AML-193 (cell line): ENCODE results near the gene ATOH1.

Source experiments
- DNase-seq, 2 experiments: peaks; one replicate each; lab custom pipeline; 2025; lab: John Stamatoyannopoulos, UW

The ATOH1 gene

DNA sequence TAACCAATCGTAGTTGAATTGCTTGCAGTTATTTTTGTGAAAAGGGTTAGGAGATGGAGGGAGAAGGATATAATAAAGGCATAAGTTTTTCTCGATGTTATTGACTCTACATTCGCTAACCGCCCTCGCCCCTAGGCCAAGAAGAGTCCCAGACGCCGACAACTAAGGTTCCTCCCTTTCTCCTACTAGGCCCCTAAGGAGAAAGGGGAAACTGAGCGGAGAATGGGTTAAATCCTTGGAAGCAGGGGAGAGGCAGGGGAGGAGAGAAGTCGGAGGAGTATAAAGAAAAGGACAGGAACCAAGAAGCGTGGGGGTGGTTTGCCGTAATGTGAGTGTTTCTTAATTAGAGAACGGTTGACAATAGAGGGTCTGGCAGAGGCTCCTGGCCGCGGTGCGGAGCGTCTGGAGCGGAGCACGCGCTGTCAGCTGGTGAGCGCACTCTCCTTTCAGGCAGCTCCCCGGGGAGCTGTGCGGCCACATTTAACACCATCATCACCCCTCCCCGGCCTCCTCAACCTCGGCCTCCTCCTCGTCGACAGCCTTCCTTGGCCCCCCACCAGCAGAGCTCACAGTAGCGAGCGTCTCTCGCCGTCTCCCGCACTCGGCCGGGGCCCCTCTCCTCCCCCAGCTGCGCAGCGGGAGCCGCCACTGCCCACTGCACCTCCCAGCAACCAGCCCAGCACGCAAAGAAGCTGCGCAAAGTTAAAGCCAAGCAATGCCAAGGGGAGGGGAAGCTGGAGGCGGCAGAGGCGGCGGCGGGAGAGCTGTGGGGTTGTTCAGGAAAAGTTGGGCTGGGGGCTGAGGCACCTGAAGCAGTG, 5.9 kb downstream of the ATOH1 start:
- DNase-seq, result no peak

DNA sequence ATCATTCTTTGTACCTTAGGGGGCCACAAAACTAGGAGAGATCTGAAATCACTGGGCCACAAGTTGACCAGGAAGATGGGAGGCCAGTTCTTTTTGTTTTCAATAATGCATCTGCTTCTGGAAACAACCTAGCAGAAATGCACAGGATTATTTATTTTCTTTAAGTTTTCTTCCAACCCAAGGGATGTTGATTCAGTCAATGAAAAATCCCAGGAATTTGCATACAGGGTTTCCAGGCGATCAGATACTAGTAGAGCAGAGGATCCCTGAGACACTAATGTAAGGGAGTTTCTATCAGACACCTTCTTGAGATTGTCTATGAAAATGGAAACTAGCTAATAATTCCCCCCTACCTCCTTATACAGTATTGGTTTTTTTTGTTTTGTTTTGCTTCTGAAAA, 7.4 kb downstream of the ATOH1 start:
- DNase-seq, result no peak

DNA sequence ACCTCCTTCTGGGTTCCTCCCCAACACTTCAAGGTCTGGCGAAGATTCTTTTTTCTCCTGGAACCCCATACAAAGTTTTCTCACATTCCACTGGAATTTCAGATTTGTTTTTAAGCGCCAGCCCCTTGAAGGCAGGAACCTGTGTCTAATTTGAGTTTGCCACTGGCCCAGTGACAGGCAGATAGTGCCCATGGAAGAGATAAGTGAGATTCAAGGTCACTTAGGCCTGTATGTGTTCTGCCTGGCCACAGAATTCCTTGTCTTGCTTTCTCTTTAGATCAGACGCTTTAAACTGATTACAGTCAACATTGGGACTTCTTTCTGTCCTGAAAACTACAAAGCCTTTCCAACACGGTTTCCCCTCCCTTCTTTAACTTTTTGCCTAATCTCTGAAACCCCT, 11.2 kb downstream of the ATOH1 start:
- DNase-seq, result no peak

- no peak for DNase-seq
These were observed 13.3 kb downstream of the ATOH1 start for GRCh38 chr4:93841803-93842345.

DNA sequence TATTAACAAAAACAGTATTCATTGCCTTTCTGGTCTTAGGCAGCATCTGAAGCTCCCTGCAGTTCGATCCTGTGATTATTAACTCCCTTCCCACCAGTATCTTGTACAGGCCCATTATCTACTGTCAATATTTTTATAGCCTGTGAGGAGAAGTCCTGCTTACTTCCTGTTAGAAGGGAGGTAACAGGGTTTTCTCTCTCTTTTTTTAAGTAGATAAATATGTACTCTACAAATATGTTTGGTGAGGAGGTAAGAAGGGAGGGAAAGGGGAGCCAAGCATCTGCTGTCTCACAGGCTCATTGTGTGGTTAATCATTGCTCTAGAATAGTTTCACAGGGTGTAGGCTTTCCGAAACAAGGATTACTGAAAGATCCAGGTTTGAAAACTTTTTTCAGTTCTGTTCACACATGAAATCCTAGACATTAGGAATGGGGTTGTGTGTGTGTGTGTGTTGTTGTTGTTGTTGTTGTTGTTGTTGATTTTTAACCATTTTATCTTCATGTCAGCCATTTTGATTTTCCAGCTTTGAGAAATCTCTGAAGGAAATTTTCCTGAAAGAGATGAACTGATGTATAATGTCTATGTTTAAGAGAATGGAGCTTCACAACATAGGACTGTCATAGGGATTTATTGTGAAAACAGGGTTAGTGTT, 14.2 kb downstream of the ATOH1 start:
- no peak for DNase-seq

- no peak for DNase-seq
These were observed 15.2 kb downstream of the ATOH1 start for GRCh38 chr4:93843772-93844171.

GRCh38 chr4:93852680-93853079, 24.1 kb downstream of the ATOH1 start:
- DNase-seq, result no peak

DNA sequence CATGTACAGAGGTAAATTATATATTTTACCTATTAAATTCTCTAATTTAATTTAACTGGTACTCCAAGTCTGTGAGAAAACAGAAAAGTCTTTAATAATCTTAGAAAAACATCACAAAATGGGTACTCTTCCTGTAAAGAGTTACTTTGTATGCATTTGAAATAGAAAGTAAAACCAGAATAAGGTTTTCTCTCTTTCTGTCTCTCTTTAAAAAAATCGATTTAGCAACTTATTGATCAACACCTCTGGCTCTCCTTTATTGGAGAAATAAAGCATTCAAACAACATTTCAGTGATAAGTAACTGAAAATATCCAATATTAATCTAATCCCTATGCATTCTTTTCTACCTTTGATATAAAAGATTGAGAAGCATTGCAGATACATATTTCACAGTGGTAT, 27.4 kb downstream of the ATOH1 start:
- DNase-seq, result no peak

DNA sequence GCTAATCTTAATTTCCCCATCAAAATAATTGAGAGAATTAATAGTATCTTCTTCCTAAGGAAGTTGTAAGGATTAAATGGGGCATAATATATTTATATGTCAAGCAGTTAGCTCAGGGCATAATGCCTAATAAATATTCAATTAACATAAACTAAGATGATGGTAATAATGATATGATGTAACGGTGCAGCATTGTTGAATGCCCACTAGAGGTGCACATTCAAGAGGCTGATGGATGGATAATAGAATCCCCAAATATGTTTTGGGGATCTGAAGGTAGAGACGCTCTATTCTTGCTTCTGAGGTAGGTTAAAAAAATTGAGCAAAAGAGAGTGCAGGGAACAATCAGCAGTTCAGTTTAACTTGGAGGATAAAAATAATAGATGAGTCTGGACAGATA, 37.1 kb downstream of the ATOH1 start:
- DNase-seq, result no peak

- DNase-seq, result no peak
These were observed 39.0 kb downstream of the ATOH1 start for GRCh38 chr4:93867416-93868001.

DNA sequence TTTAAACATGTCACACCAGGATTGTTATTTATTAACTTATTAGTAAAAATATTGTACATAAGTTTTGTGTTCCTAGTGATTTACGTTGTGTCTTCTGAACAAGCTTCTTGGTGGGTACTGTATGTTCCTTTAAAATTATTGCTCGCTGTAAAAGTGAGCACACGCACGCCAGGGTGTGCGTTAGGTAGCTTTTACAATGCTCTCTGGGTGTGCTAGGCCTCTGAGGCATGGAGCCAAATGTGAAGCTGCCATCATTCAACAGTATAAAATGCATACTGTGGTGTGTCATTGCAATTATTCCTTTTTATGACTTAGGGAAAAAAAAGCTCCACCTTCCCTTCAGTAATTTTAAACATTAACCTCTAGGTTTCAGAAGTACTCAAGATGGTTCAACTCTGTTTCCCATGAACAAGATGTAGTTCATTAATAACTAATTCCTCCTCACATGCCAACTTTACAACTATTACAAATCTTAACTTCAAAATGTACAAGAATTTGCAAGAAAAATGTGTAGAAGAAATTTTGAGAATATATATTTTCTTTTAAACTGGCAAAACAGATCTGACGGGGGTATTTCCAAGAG, 42.4 kb downstream of the ATOH1 start:
- DNase-seq, result no peak

DNA sequence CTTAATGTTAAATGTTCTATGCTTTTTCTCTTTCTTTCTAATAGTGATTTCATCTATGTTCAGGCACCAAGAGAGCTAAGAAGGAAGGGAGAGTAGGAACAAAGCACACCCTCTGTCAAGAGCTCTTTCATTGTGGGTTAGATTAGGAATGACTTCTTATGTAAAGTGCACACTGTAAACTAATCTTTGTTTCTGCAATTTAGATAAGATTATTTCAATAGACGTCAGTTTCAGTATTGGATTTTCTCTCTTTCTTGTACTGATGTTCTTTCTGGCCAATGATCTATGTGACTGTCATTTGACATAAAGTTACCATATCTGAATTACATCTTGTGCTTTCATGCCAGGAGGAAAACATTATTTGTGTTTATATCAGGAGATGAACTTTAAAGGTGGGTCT, 48.2 kb downstream of the ATOH1 start:
- DNase-seq, result no peak

DNA sequence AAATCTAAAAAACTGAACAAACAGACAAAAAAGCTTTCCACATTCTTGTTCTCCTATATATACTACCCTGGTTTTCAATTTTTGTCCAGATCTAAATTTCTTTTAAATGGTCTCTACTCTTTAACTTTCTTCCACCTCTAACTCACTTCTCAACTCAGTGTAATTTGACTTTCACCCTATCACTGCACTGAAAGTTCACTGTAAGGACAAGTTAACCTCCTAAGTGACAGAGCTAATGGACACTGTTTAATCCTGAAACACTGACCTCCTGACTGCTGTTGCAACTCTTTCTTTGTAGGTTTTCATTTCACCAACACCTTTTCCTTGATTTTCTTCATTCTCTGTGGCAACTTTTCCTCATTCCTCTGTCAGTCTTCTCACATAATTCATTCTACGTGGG, 50.0 kb downstream of the ATOH1 start:
- no peak for DNase-seq

- DNase-seq, result no peak
These were observed 51.4 kb downstream of the ATOH1 start for GRCh38 chr4:93879919-93880318.
